Measurements from ENCODE around the gene MAN2B1.
"Not testable (repeated sequence)": the region's sequence is repeated elsewhere in the genome, so short reads cannot be mapped to it uniquely, and the experiment has no call there.

MAN2B1 gene

DNA sequence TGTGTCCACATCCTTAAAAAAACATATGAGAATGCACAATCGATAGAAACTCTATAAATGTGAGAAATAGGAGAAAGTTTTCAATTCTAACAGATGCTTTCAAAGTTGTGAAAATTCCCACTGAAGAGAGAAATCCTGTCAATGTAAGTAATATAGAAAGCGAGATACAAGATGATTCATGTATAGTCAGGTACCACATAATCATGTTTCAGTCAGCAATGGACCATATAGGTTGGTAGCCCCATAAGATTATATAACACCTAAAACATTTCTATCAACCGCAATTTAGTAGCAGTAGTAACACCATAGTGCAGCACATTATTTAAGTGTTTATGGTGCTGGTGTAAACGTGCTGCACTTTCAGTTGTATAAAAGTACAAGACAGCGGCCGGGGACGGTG, 37.3 kb downstream of the MAN2B1 start:
- Histone ChIP-seq H3K4me1 (ENCODE audit: control insufficient read depth, insufficient read depth, low read length) (no peaks in the 10 kb centered on the region), H3K4me3 (ENCODE audit: low read length) (no peak overlapping the region), H3K4me2 (ENCODE audit: low read length) (no peak overlapping the region), H3K9ac (ENCODE audit: low read depth, low read length) (no peak overlapping the region), H3K27me3 (ENCODE audit: control insufficient read depth, insufficient read depth, low read length) (no peaks in the 10 kb centered on the region), H3K9me3 (replicated peaks; ENCODE audit: low read length) (peaks cover 38% of the 10 kb centered on the region), H3K36me3 (ENCODE audit: insufficient read depth, low read length) (peaks cover 72% of the 10 kb centered on the region)

DNA sequence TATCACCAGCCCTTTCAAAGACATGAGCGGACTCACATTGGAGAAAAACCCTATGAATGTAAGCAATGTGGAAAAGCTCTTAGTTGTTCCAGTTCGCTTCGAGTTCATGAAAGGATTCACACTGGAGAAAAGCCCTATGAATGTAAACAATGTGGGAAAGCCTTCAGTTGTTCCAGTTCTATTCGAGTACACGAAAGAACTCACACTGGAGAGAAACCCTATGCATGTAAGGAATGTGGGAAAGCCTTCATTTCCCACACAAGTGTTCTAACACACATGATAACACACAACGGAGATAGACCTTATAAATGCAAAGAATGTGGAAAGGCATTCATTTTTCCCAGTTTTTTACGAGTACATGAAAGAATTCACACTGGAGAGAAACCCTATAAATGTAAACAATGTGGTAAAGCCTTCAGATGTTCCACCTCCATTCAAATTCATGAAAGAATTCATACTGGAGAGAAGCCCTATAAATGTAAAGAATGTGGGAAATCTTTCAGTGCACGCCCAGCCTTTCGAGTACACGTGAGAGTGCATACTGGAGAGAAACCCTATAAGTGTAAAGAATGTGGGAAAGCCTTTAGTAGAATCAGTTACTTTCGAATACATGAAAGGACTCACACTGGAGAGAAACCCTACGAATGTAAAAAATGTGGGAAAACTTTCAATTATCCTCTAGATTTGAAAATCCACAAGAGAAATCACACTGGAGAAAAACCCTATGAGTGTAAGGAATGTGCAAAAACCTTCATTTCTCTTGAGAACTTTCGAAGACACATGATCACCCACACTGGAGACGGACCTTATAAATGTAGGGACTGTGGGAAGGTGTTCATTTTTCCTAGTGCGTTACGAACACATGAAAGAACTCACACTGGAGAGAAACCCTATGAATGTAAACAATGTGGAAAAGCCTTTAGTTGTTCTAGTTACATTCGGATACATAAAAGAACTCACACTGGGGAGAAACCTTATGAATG, 38.2 kb downstream of the MAN2B1 start:
- Histone ChIP-seq H3K36me3 (ENCODE audit: insufficient read depth, low read length) (peaks cover 79% of the 10 kb centered on the region), H3K9me3 (replicated peaks; ENCODE audit: low read length) (peaks cover 38% of the 10 kb centered on the region), H3K4me3 (ENCODE audit: low read length) (no peak overlapping the region), H3K9ac (ENCODE audit: low read depth, low read length) (no peak overlapping the region), H3K4me1 (ENCODE audit: control insufficient read depth, insufficient read depth, low read length) (no peaks in the 10 kb centered on the region), H3K4me2 (ENCODE audit: low read length) (no peak overlapping the region), H3K27me3 (ENCODE audit: control insufficient read depth, insufficient read depth, low read length) (no peaks in the 10 kb centered on the region)

GRCh38 chr19:12626958-12627357, 39.6 kb downstream of the MAN2B1 start:
- H3K9ac ChIP-seq (ENCODE audit: low read depth, low read length) = no peak overlapping the region
- H3K4me3 ChIP-seq (ENCODE audit: low read length) = no peak overlapping the region
- peaks cover 78% of the 10 kb centered on the region for H3K36me3 ChIP-seq (ENCODE audit: insufficient read depth, low read length)
- peaks cover 38% of the 10 kb centered on the region for H3K9me3 ChIP-seq (replicated peaks; ENCODE audit: low read length)
- no peak overlapping the region for H3K4me2 ChIP-seq (ENCODE audit: low read length)
- no peaks in the 10 kb centered on the region for H3K4me1 ChIP-seq (ENCODE audit: control insufficient read depth, insufficient read depth, low read length)
- no peaks in the 10 kb centered on the region for H3K27me3 ChIP-seq (ENCODE audit: control insufficient read depth, insufficient read depth, low read length)

DNA sequence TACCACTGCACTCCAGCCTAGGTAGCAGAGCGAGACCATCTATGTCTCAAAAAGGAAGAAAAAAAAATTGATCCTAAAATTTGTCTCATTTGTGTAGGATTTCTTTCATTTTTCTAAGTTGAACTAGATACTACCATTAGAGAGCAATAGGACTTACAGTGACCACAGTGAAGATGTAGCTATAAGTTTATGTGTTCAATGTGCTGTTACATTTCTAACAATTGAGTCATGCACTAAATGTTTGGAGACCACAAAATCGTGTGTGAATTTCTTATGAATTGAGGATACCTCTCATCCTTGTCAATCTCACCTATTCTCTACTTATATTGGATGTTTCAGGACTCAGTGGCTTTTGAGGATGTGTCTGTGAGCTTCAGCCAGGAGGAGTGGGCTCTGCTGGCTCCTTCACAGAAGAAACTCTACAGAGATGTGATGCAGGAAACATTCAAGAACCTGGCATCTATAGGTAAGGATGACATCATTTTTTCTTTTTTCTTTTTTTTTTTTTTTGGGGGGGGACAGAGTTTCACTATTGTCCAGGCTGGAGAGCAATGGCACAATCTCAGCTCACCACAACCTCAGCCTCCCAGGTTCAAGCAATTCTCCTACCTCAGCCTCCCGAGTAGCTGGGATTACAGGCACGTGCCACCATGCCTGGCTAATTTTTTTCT, 43.0 kb downstream of the MAN2B1 start:
- Histone ChIP-seq H3K27me3 (ENCODE audit: control insufficient read depth, insufficient read depth, low read length) (no peaks in the 10 kb centered on the region), H3K4me3 (ENCODE audit: low read length) (no peak overlapping the region), H3K9ac (ENCODE audit: low read depth, low read length) (no peak overlapping the region), H3K4me1 (ENCODE audit: control insufficient read depth, insufficient read depth, low read length) (no peaks in the 10 kb centered on the region), H3K9me3 (replicated peaks; ENCODE audit: low read length) (peaks cover 18% of the 10 kb centered on the region), H3K36me3 (ENCODE audit: insufficient read depth, low read length) (peaks cover 45% of the 10 kb centered on the region), H3K4me2 (ENCODE audit: low read length) (no peak overlapping the region)

- not testable (repeated sequence) for H3K27me3 ChIP-seq (ENCODE audit: control insufficient read depth, insufficient read depth, low read length); H3K4me1 ChIP-seq (ENCODE audit: control insufficient read depth, insufficient read depth, low read length); H3K4me3 ChIP-seq (ENCODE audit: low read length); H3K4me2 ChIP-seq (ENCODE audit: low read length); H3K9me3 ChIP-seq (replicated peaks; ENCODE audit: low read length); H3K9ac ChIP-seq (ENCODE audit: low read depth, low read length)
- H3K36me3 ChIP-seq (ENCODE audit: insufficient read depth, low read length) = peaks cover 37% of the 10 kb centered on the region
Measured at GRCh38 chr19:12621253-12622024, 45.1 kb downstream of the MAN2B1 start.

DNA sequence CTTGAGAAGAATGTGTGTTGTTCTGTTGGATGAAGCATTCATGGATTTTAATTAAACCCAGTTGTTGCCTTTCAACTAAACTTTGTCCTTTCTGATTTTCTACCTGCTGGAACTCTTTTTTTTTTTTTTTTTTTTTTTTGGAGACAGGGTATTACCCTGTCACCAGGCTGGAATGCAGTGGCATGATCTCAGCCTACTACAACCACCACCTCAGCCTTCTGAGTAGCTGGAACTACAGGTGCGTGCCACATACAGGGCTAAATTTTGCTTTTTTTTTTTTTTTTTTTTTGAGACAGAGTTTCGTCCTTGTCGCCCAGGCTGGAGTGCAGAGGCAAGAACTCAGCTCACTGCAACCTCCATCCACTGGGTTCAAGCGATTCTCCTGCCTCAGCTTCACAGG, 48.9 kb downstream of the MAN2B1 start:
- Histone ChIP-seq H3K4me3 (ENCODE audit: low read length) (no peak overlapping the region), H3K9ac (ENCODE audit: low read depth, low read length) (no peak overlapping the region), H3K4me2 (ENCODE audit: low read length) (no peak overlapping the region), H3K27me3 (ENCODE audit: control insufficient read depth, insufficient read depth, low read length) (no peaks in the 10 kb centered on the region), H3K36me3 (ENCODE audit: insufficient read depth, low read length) (peaks cover 29% of the 10 kb centered on the region), H3K4me1 (ENCODE audit: control insufficient read depth, insufficient read depth, low read length) (peaks cover 8% of the 10 kb centered on the region), H3K9me3 (replicated peaks; ENCODE audit: low read length) (no peaks in the 10 kb centered on the region)

GRCh38 chr19:12611361-12611699, 55.2 kb downstream of the MAN2B1 start:
- H3K4me2 ChIP-seq (ENCODE audit: low read length) = peak overlapping the region; percentile 83
- peaks cover 33% of the 10 kb centered on the region for H3K36me3 ChIP-seq (ENCODE audit: insufficient read depth, low read length)
- peak overlapping the region; percentile 85 for H3K4me3 ChIP-seq (ENCODE audit: low read length)
- H3K9me3 ChIP-seq (replicated peaks; ENCODE audit: low read length) = no peaks in the 10 kb centered on the region
- peaks cover 12% of the 10 kb centered on the region for H3K4me1 ChIP-seq (ENCODE audit: control insufficient read depth, insufficient read depth, low read length)
- peak overlapping the region; percentile 99 for H3K9ac ChIP-seq (ENCODE audit: low read depth, low read length)
- no peaks in the 10 kb centered on the region for H3K27me3 ChIP-seq (ENCODE audit: control insufficient read depth, insufficient read depth, low read length)

GRCh38 chr19:12610540-12611360, 55.8 kb downstream of the MAN2B1 start, which contains the start of the genes ZNF490 and ZNF791:
Gene ZNF490, minus strand, starts transcription at chr19:12610813. Its CDS starts 133 bp downstream, at chr19:12610680.
Gene ZNF791, plus strand, starts transcription at chr19:12610920. Its CDS starts 160 bp downstream, at chr19:12611080.
- H3K36me3 ChIP-seq (ENCODE audit: insufficient read depth, low read length) = peaks cover 28% of the 10 kb centered on the region
- no peaks in the 10 kb centered on the region for H3K9me3 ChIP-seq (replicated peaks; ENCODE audit: low read length)
- H3K4me2 ChIP-seq (ENCODE audit: low read length) = peak within 1 kb of the TSS; percentile 83
- no peaks in the 10 kb centered on the region for H3K27me3 ChIP-seq (ENCODE audit: control insufficient read depth, insufficient read depth, low read length)
- peaks cover 7% of the 10 kb centered on the region for H3K4me1 ChIP-seq (ENCODE audit: control insufficient read depth, insufficient read depth, low read length)
- H3K4me3 ChIP-seq (ENCODE audit: low read length) = peak within 1 kb of the TSS; percentile 85
- H3K9ac ChIP-seq (ENCODE audit: low read depth, low read length) = peak within 1 kb of the TSS; percentile 99

GRCh38 chr19:12607631-12608030, 58.9 kb downstream of the MAN2B1 start:
- Histone ChIP-seq H3K4me3 (ENCODE audit: low read length) (no peak overlapping the region), H3K4me2 (ENCODE audit: low read length) (no peak overlapping the region), H3K9ac (ENCODE audit: low read depth, low read length) (no peak overlapping the region), H3K27me3 (ENCODE audit: control insufficient read depth, insufficient read depth, low read length) (no peaks in the 10 kb centered on the region), H3K36me3 (ENCODE audit: insufficient read depth, low read length) (peaks cover 19% of the 10 kb centered on the region), H3K9me3 (replicated peaks; ENCODE audit: low read length) (no peaks in the 10 kb centered on the region), H3K4me1 (ENCODE audit: control insufficient read depth, insufficient read depth, low read length) (peaks cover 6% of the 10 kb centered on the region)

GRCh38 chr19:12606796-12607195, 59.7 kb downstream of the MAN2B1 start:
- Histone ChIP-seq H3K9me3 (replicated peaks; ENCODE audit: low read length) (no peaks in the 10 kb centered on the region), H3K9ac (ENCODE audit: low read depth, low read length) (no peak overlapping the region), H3K4me1 (ENCODE audit: control insufficient read depth, insufficient read depth, low read length) (peaks cover 6% of the 10 kb centered on the region), H3K4me3 (ENCODE audit: low read length) (no peak overlapping the region), H3K27me3 (ENCODE audit: control insufficient read depth, insufficient read depth, low read length) (no peaks in the 10 kb centered on the region), H3K36me3 (ENCODE audit: insufficient read depth, low read length) (peaks cover 23% of the 10 kb centered on the region), H3K4me2 (ENCODE audit: low read length) (no peak overlapping the region)
